GM12878 (cell line): ENCODE results near the gene PTPMT1. TPM values are rescaled to one million over a fixed set of nuclear protein-coding genes. Genes with fewer than 3 reads are reported as not detected.
A peak's percentile ranks its signal among the peaks of the same experiment; 100 is the strongest.

ENCODE experiments used
- ATAC-seq: fragments of 200-7000 bp; cut with Tn5 transposase; 3 replicates; pipeline ENCODE4 v1.9.1; 2020; ENCODE audit warnings: mild to moderate bottlenecking, moderate library complexity
- BruUV-seq: library from RNA; stranded (reverse); fragments of 400-500 nt; replicated peaks from 2 replicates; lab custom pipeline; 2021; lab: Mats Ljungman, UMichigan
- CTCF ChIA-PET: fragments of 300-600 bp; sonication (Branson Sonifier 250); formaldehyde crosslinking; extraction: SDS; loops from one replicate; lab custom pipeline; 2021; ENCODE audit warnings: inconsistent platforms; lab: Yijun Ruan, JAX
- POLR2A ChIA-PET: fragments of 350-600 bp; formaldehyde crosslinking; extraction: SDS; loops from one replicate; lab custom pipeline; 2021; ENCODE audit warnings: inconsistent platforms; lab: Charles Lee
- RAD21 ChIA-PET: fragments of 300-600 bp; sonication (Branson Sonifier 250); formaldehyde crosslinking; loops from one replicate; lab custom pipeline; 2023; ENCODE audit warnings: antibody characterized with exemption; ENCODE audit not compliant: unreplicated experiment; lab: Charles Lee
- SMC1A ChIA-PET: fragments of 300-600 bp; sonication (Branson Sonifier 250); formaldehyde crosslinking; loops from one replicate; lab custom pipeline; 2023; ENCODE audit not compliant: unreplicated experiment, uncharacterized antibody; lab: Charles Lee
- DNase-seq: peaks from one replicate; pipeline ENCODE4 v3.0.0-alpha.2; 2011; ENCODE audit warnings: low read depth, low spot score
- FAIRE-seq: peaks from 3 replicates; lab custom pipeline; 2011; peaks lifted over from hg19 to GRCh38; lab: Jason Lieb, UNC
- H2AFZ ChIP-seq: 2 replicates; pipeline ENCODE4 v1.6.0; 2011; ENCODE audit warnings: low read depth, low read length, control low read depth; ENCODE audit not compliant: control insufficient read depth
- H3K27ac ChIP-seq: 2 replicates; pipeline ENCODE4 v1.5.1; 2011; ENCODE audit warnings: control low read depth; ENCODE audit not compliant: control insufficient read depth, insufficient read depth
- H3K27me3 ChIP-seq, 2 experiments: replicated peaks in 1 of 2; 2 replicates each; pipeline versions ENCODE4 v1.6.0 to v1.6.1; 2011; ENCODE audit warnings: low read length in 1 of 2; ENCODE audit not compliant: control insufficient read depth in 2 of 2, insufficient read depth in 2 of 2
- H3K36me3 ChIP-seq, 2 experiments: 2 replicates each; pipeline ENCODE4 v1.5.1; 2011; ENCODE audit warnings: low read length in 1 of 2; ENCODE audit not compliant: control insufficient read depth in 2 of 2, insufficient read depth in 2 of 2
- H3K4me1 ChIP-seq: 2 replicates; pipeline ENCODE4 v1.6.1; 2011; ENCODE audit warnings: mild to moderate bottlenecking, low read length, moderate library complexity, mixed read lengths; ENCODE audit not compliant: control insufficient read depth, insufficient read depth
- H3K4me2 ChIP-seq: 2 replicates; pipeline ENCODE4 v1.6.0; 2011; ENCODE audit warnings: control low read depth; ENCODE audit not compliant: control insufficient read depth, insufficient read depth
- H3K4me3 ChIP-seq: fragments of 200-600 bp; sonication (generic); 2 replicates; pipeline ENCODE4 v1.5.1; 2016
- H3K79me2 ChIP-seq: 2 replicates; pipeline ENCODE4 v1.6.0; 2011; ENCODE audit warnings: low read length; ENCODE audit not compliant: control insufficient read depth, insufficient read depth
- H3K9ac ChIP-seq: 2 replicates; pipeline ENCODE4 v1.8.0; 2011; ENCODE audit warnings: low read length, control low read depth, mixed read lengths; ENCODE audit not compliant: control insufficient read depth, insufficient read depth
- H3K9me3 ChIP-seq: replicated peaks from 3 replicates; pipeline ENCODE4 v1.5.1; 2011; ENCODE audit warnings: mild to moderate bottlenecking, low read length; ENCODE audit not compliant: control insufficient read depth, insufficient read depth
- H4K20me1 ChIP-seq: 2 replicates; pipeline ENCODE4 v1.6.0; 2011; ENCODE audit not compliant: control insufficient read depth, insufficient read depth
- E2F8 ChIP-seq: fragments of 450-650 bp; IDR thresholded peaks from 2 replicates; pipeline ENCODE4 v1.6.1; 2018; ENCODE audit warnings: mild to moderate bottlenecking, low read depth, moderate library complexity; ENCODE audit not compliant: partially characterized antibody
- NR2C2 ChIP-seq: IDR thresholded peaks from 2 replicates; pipeline ENCODE4 v1.6.1; 2011; ENCODE audit warnings: borderline replicate concordance, low read depth; ENCODE audit not compliant: control insufficient read depth, insufficient read length
- NR2F1 ChIP-seq: fragments of 450-650 bp; conservative IDR thresholded peaks from 2 replicates; pipeline ENCODE4 v1.6.1; 2017; ENCODE audit warnings: mild to moderate bottlenecking
- WGBS: methylation state at CpG from one replicate; pipeline ENCODE4 v1.1.6; 2016; ENCODE audit warnings: low lambda C conversion rate; ENCODE audit not compliant: insufficient replicate concordance, insufficient coverage; ENCODE audit errors: missing lambda C conversion rate; 5-methylcytosine and 5-hydroxymethylcytosine counted together
- in situ Hi-C: fragments of 300-500 bp; cut with MboI; formaldehyde crosslinking; loops from 9 replicates; pipeline ENCODE4 v1.14.3; 2018; ENCODE audit warnings: mixed read lengths
- intact Hi-C: fragments of 100-400 bp; cut with micrococcal nuclease; formaldehyde crosslinking; loops from one replicate; pipeline ENCODE4 v1.14.2; 2022; ENCODE audit not compliant: unreplicated experiment
- polyA plus RNA-seq, 11 experiments: library from polyadenylated mRNA; depleted of rRNA in 4 of 11; unstranded in 6 of 11; stranded (reverse) in 5 of 11; fragments of >200 nt; fragmentation: Nextera tagmentation in 4 of 11; fragmentation: Illumina TruSeq in 1 of 11; extraction: Ambion mirVana in 4 of 11; extraction: Trizol in 1 of 11; gene quantifications; 1 replicate in 1 of 11; 2 replicates in 10 of 11; pipeline versions ENCODE4 v1.2.1 to v1.2.3, GENCODE V29; 2011 to 2016; ENCODE audit warnings: inconsistent platforms in 2 of 11, missing spikeins in 2 of 11, low read depth in 1 of 11
- total RNA-seq, 4 experiments: library from RNA; depleted of rRNA in 3 of 4; stranded (reverse); fragments of >200 nt in 3 of 4; fragmentation: Illumina TruSeq in 1 of 4; extraction: Trizol in 1 of 4; gene quantifications; 2 replicates each; pipeline versions ENCODE4 v1.2.1 to v1.2.3, GENCODE V29; 2013 to 2021
- TF ChIP-seq, protein P1 (sequence below): IDR thresholded peaks from 2 replicates; pipeline ENCODE4 v1.6.1; 2012; ENCODE audit warnings: low read depth, low read length, improper control_type of control experiment

The PTPMT1 gene
- total and polyA plus RNA-seq, 10 of the 15 experiments (the other 5 are each of a cell fraction or from before 2014, with no cell fraction given) = 12.0 to 116 (median 58.2) TPM

GRCh38 chr11:47518212-47518964 is 47.0 kb upstream of the PTPMT1 start:
- peak overlapping the region; percentile 21 for H3K4me2 ChIP-seq
- in situ Hi-C loops (no loop called here), intact Hi-C loops (loop anchor here (5.0 kb wide), 1 partner anchor 34 kb away; the partner anchor contains the start of gene CELF1)
- BruUV-seq = TSS peak; percentile 23
- peaks cover 0 to 2% of the 10 kb centered on the region in 2 experiments; a peak in 3 of 4 replicates for H3K36me3 ChIP-seq
- no peak for DNase-seq
- no peak overlapping the region for H3K9ac ChIP-seq
- H3K79me2 ChIP-seq = peaks cover 94% of the 10 kb centered on the region
- no peaks in the 10 kb centered on the region for H3K9me3 ChIP-seq
- H3K4me1 ChIP-seq = peaks cover 49% of the 10 kb centered on the region
- no peak overlapping the region for H3K4me3 ChIP-seq
- ChIA-PET SMC1A (interaction anchor here (0.6 to 2.9 kb wide), 6 partner anchors 9 to 34 kb away, joined by 3 to 17 read pairs (median 6); partner anchors contain the start of gene CELF1), CTCF (interaction anchor here (0.6 to 2.1 kb wide), 6 partner anchors 9 to 55 kb away, joined by 3 to 9 read pairs (median 3); no protein-coding TSS in a partner anchor), POLR2A (interaction anchor here (0.6 to 1.6 kb wide), 8 partner anchors 7 to 800 kb away, joined by 3 to 8 read pairs (median 4); no protein-coding TSS in a partner anchor)
- H3K27me3 ChIP-seq = no peaks in the 10 kb centered on the region
- H3K27ac ChIP-seq = peak overlapping the region; percentile 53
- no peak for ATAC-seq
- WGBS = 30% methylated on average over 3 of the region's 3 CpGs
- TF ChIP-seq E2F8 = no peak
- TF ChIP-seq, protein P1, sequence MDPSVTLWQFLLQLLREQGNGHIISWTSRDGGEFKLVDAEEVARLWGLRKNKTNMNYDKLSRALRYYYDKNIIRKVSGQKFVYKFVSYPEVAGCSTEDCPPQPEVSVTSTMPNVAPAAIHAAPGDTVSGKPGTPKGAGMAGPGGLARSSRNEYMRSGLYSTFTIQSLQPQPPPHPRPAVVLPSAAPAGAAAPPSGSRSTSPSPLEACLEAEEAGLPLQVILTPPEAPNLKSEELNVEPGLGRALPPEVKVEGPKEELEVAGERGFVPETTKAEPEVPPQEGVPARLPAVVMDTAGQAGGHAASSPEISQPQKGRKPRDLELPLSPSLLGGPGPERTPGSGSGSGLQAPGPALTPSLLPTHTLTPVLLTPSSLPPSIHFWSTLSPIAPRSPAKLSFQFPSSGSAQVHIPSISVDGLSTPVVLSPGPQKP = no peak
- no peak for TF ChIP-seq NR2F1
- TF ChIP-seq NR2C2 = no peak
- TF ChIP-seq, all 136 proteins: peak for 0
- RAD21 ChIA-PET = interaction anchor here (0.5 to 2.2 kb wide), 5 partner anchors 10 to 145 kb away, joined by 3 to 10 read pairs (median 3); partner anchors contain the start of gene CELF1
- Histone ChIP-seq H4K20me1 (no peaks in the 10 kb centered on the region; the same call in 1 of the 2 replicates), H2AFZ (no peak overlapping the region)
- FAIRE-seq = no peak
